NCI-H128 (cell line): ENCODE measurements around the gene DNAJC22.
"Not testable (repeated sequence)": the region's sequence is repeated elsewhere in the genome, so short reads cannot be mapped to it uniquely, and the experiment has no call there.

ENCODE experiments used
- DNase-seq: peaks from one replicate; lab custom pipeline; 2025; ENCODE audit not compliant: unreplicated experiment; lab: John Stamatoyannopoulos, UW

Gene DNAJC22

DNA sequence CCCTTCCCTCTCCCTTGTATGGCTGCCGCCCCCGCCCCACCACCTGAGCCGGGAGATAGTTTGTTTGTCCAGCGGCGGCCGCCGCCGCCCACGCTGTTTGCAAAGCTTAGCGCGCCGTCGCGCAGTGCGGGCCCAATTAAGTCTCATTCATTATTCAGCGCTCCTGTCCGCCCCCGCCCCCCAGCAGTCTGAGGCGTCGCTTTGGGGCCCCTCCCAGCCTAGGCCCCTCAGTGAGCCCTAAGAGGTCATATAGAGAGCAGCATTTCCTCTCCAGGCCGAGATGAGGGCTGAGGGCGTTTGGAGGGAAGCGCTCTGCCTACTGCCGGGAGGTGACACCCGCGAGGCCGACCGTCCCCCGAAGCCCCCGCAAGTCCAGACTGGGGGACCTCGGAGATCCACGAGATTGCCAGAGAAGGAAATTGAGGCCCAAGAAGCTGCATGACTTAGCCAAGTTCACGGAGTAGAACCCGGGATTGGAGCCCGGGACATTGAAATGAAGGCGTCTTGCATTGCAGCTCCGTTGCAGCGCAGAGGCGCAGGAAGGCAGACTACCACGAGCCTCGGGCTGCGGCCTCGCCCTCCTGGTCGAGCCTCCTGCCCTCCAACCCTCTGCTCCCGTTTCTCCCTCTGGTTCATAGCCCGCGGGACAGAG is at the start of gene DNAJC22:
TSS of gene DNAJC22 (plus strand) at position 230 of the 652 bp plus-strand sequence. CDS start 1,985 bp downstream, outside the sequence.
- DNase-seq: no peak

DNA sequence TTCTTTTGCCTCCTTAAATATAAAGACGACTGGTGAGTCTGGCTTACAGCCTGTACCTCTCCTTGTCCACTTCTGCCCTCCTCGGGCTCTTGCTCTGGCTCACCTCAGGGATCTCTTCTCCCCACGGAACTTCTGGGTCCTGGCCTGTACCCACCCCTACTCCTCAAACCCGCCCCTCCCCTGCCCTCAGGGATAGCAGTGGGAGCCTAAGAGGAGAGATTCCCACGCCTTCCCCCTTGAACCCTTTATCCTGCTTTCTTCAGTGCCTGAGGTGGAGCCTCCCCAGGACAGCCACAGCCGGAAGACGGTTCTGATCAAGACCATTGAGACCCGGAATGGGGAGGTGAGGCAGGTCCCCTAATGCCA is 49.0 kb upstream of the DNAJC22 start:
- no peak for DNase-seq

DNA sequence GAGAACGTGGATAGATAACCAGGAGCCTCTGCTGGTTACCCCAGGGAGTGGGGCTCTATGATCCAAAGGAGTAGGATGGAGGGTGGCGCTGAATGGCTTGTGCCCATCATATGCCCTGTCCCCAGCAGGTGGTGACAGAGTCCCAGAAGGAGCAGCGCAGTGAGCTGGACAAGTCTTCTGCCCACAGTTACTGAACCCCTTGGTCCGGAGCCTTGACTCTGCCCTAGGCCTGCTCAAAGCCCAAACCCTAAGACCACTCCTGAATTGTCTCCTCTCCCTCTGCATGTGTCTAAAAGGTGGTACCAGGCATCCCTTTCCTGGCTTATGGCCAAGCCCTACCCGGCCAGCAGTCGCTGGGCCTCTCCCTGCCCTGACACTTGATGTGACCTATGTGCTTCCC is 48.5 kb upstream of the DNAJC22 start:
- no peak for DNase-seq

DNA sequence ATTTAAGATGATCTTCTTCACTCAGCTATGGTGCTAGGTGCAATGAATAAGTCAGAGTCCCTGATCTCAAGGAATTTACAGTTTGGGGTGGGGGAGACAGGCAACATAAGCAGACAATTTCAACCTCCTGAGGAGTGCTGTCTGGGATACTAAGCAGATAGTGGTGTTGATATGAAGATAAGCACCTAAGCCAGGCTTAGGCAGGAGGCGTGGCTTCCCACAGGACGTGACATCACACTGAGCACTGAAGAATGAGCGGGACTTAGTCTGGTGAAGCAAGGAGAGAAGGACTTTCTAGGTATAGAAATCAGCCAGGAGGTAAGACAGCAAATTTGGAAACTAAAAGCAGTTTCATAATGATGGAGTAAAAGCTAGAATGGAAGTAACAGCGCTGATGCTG is 44.9 kb upstream of the DNAJC22 start:
- no peak for DNase-seq

DNA sequence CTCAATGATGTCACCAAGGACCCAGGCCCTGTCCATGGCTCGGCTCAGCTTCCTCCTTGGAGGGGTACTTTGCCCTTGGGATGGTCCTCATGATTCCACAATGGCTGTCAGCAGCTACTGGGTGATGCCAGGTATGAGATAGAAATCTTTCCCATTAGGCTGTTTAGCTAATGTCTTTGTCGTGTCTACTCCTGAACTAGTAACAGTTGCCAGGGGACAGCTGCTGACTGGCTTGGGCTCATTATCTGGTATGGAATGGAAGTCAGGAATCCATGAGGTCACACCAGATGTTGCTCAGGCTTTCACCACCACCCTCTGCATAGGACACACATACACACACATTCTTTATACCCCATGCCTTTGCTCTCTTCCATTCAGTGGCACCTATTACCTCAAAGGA is 42.5 kb upstream of the DNAJC22 start:
- DNase-seq: no peak

DNA sequence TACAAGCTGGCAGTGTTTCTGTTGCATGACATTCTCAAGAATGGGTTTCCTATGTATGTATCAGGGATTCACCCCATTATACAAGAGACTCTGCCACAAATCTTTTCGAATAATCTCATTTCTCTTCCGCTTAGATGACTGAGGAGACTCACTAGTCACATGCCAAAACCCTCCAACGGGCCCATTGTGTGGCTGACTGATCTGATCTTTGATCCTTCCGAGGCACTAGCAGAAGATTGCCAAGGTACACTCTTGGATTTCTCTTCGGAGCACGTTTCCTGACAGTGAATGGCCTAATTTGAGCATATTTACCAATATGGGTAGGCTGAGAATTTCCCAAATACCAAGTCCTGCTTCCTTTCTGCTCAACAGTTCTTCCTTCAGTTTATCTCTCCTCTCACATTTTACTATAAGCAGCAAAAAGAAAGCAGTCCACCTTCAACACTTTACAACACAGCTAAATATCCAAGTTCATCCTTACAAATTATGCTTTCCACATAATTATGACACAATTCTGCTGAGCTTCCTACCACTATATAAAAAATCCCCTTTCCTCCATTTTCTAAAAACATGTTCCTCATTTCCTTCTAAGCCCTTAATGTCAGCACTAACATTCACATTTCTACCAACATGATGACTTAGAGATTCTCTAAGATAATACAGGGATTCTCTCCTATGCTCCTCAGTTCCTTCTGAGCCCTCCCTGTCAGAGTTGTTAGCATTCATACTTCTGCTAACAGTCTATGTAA is 40.8 kb upstream of the DNAJC22 start:
- DNase-seq: no peak

DNA sequence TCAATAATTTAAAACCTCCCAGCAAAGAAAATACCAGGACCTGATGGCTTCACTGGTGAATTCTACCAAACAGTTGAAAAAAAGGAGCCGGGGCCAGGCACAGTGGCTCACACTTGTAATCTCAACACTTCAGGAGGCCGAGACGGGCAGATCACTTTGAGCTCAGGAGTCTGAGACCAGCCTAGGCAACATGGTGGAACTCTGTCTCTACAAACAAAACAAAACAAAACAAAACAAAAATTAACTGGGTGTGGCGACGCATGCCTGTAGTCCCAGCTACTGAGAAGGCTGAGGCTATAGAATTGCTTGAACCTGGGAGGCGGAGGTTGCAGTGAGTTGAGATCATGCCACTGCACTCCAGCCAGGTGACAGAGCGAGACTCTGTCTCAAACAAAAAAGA is 37.3 kb upstream of the DNAJC22 start:
- no peak for DNase-seq

DNA sequence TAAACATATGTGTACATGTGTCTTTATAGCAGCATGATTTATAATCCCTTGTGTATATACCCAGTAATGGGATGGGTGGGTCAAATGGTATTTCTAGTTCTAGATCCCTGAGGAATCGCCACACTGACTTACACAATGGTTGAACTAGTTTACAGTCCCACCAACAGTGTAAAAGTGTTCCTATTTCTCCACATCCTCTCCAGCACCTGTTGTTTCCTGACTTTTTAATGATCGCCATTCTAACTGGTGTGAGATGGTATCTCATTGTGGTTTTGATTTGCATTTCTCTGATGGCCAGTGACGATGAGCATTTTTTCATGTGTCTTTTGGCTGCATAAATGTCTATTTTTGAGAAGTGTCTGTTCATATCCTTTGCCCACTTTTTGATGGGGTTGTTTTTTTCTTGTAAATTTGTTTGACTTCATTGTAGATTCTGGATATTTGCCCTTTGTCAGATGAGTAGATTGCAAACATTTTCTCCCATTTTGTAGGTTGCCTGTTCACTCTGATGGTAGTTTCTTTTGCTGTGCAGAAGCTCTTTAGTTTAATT is 36.2 kb upstream of the DNAJC22 start:
- DNase-seq: not testable (repeated sequence)

DNA sequence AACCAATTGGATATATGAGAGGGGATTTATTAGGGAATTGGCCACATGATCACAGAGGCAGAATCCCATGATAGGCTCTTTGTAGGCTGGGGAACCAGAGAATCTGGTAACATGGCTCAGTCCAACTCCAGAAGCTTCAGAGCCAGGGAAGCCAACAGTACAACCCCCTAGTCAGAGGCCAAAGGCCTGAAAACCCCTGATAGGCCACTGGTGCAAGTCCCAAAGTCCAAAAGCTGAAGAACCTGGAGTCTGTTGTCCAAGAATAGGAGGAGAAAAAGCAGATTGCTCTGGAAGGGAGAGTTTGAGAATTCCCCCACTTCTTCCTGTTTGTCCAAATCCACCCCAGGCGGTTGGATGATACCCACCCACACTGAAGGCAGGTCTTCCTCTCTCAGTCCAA is 31.9 kb upstream of the DNAJC22 start:
- no peak for DNase-seq

DNA sequence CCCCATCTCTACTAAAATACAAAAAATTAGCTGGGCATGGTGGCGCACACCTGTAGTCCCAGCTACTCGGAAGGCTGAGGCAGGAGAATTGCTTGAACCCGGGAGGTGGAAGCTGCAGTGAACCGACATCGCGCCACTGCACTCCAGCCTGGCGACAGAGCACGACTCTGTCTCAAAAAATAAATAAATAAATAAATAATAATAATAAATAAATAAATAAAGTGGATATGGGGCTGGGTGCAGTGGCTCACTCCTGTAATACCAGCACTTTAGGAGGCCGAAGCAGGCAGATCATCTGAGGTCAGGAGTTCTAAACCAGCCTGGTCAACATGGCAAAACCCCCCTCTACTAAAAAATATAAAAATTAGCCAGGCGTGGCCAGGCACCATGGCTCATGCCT is 29.6 kb upstream of the DNAJC22 start:
- DNase-seq: not testable (repeated sequence)

DNA sequence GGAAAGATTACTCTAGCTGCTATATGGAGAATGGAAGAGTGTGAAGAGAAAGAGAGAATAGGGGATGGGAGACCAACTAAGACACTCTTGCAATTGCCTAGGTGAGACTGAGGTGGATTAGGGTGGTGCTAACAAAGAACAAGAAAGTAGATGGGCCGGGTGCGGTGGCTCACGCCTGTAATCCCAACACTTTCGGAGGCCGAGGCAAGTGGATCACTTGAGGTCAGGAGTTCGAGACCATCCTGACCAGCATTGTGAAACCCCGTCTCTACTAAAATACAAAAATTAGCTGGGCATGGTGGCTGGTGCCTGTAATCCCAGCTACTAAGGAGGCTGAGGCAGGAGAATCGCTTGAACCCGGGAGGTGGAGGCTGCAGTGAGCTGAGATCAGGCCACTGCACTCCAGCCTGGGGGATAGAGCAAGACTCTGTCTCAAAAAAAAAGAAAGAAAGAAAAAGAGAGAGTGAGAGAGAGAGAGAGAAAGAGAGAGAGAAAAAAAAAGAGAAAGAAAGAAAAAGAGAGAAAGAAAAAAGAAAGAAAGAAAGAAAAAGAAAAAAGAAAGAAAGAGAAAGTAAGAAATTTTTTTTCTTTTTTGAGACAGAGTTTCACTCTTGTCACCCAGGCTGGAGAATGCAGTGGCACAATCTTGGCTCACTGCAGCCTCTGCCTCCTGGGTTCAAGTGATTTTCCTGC is 26.1 kb upstream of the DNAJC22 start:
- not testable (repeated sequence) for DNase-seq

DNA sequence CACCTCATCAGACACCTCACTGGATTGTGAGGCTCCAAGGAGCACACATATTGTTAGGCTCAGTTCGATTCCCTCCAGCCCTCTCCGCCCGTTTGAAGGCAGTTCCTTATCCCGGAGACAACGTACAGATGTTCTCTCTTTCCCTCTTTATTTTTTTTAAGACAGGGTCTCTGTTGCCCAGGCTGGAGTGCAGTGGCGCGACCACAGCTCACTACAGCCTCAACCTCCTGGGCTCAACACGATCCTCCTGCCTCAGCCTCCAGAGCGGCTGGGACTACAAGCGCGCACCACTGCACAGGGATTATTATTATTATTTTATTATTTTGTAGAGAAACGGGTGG is 24.4 kb upstream of the DNAJC22 start:
- DNase-seq: no peak

DNA sequence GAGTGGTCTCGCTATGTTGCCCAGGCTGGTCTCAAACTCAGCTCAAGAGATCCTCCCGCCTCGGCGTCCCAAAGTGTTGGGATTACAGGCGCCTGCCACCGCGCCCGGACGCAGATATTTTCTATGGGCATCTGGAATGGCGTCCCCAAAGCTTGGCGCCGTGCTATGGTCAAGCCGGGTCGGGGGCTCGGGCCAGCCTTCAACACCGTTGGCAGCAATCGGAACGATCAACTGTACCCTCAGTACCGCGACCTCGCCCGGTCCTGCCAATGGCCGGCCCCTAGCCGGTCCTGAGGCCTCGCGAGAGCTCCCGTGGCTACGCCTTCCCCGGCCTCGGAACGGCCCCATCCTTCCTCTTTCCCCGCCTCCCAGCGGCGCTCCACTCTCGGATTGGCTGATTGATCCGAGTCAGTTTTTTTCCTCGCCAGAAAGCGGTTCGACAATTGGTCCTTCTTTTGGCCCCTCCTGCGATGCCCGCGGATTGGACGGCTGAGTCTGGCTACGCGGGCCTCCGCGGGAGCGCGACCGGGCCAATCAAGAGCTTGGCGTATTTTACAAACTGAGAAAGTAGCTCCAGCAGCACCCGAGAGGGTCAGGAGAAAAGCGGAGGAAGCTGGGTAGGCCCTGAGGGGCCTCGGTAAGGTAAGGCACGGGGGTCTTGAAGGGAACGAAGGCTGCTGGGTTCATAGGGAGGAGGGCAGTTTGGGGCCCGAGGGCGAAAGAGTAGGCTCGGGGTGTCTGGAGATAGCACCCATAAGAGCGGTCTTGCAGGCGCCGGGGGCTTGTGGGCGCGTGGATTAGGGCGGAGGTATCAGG is 23.8 kb upstream of the DNAJC22 start, which contains the start of gene TROAP:
TSS of gene TROAP (plus strand) at position 548 of the 816 bp plus-strand sequence. CDS start 354 bp downstream, outside the sequence.
- peak; percentile 99 for DNase-seq

DNA sequence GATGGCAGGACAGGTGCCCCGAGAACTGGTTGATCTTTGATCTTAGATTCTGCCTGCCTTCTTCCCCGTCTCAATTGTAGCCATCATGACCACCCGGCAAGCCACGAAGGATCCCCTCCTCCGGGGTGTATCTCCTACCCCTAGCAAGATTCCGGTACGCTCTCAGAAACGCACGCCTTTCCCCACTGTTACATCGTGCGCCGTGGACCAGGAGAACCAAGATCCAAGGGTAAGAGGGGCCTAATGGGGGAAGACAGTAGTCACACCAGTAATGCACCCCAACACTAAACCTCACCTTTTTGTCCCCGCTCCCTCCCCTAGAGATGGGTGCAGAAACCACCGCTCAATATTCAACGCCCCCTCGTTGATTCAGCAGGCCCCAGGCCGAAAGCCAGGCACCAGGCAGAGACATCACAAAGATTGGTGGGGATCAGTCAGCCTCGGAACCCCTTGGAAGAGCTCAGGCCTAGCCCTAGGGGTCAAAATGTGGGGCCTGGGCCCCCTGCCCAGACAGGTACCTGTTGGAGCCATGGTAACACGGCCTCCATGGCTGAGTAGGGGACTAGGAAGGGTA is 23.1 kb upstream of the DNAJC22 start:
- no peak for DNase-seq

DNA sequence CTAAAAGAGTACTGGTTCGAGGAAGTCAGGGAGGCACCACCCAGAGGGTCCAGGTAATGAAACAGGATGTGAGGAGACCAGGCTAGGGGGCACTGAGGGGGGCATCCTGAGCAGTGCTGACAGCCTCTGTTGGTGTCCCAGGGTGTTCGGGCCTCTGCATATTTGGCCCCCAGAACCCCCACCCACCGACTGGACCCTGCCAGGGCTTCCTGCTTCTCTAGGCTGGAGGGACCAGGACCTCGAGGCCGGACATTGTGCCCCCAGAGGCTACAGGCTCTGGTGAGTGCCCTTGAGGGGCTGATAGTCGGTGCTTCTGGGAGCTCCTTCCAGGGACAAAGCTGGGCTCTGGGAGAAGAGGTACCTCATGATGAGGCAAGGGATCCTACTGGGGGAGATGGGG is 21.1 kb upstream of the DNAJC22 start:
- DNase-seq: no peak

DNA sequence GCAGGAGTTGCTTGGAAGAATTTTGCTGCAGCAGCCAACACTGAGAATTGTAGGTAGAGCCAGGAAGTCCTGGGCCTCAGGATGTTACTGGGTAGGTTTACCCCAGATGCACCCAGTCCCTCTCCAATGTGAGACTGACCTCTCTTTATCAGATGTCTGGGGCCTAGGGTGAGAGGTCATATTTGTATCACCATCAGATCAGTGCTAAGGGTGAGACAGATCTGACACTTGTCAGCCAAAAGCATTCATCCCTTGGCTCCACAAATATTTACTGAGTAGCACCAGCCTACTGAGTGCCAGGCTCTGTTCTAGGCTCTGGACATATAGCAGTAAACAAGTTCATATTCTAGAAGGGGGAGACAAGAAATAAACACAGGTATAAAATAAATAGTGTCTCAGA is 19.3 kb upstream of the DNAJC22 start:
- DNase-seq: no peak

DNA sequence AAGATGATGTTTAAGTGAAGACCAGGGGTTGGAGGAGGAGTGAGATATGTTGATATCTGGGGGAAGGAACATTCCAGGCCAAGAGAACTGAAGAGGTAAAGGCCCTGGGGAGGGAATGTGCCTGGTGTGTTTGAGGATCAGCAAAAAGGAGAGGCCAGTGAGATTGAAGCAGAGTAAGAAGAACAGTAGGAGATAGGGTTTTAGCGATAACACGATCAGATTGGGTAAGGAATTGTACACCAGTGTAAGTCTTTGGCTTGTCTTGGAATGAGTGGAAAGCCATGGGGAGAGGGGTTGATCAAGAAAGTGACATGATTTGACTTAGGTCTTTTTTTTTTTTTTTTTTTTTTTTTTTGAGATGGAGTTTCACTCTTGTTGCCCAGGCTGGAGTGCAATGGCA is 18.8 kb upstream of the DNAJC22 start:
- no peak for DNase-seq

DNA sequence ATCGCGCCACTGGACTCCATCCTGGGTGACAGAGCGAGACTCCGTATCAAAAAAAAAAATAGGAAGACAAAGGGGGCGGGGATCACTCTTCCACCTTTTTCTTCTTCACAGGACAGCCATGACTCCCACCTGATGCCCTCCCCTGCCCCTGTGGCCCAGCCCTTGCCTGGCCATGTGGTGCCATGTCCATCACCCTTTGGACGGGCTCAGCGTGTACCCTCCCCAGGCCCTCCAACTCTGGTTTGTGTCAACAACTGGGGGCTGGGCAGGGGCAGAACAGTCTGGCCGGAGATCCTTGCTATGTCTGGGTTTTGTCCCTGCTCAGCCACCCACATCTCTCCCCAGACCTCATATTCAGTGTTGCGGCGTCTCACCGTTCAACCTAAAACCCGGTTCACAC is 17.9 kb upstream of the DNAJC22 start:
- no peak for DNase-seq

DNA sequence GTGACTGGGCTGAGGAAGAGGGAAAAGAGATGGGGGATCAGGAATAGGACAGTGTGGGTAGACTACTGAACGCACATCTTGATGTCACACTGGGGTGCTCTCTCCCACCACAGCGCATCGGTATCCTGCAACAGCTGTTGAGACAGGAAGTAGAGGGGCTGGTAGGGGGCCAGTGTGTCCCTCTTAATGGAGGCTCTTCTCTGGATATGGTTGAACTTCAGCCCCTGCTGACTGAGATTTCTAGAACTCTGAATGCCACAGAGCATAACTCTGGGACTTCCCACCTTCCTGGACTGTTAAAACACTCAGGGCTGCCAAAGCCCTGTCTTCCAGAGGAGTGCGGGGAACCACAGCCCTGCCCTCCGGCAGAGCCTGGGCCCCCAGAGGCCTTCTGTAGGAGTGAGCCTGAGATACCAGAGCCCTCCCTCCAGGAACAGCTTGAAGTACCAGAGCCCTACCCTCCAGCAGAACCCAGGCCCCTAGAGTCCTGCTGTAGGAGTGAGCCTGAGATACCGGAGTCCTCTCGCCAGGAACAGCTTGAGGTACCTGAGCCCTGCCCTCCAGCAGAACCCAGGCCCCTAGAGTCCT is 16.6 kb upstream of the DNAJC22 start:
- DNase-seq: no peak

DNA sequence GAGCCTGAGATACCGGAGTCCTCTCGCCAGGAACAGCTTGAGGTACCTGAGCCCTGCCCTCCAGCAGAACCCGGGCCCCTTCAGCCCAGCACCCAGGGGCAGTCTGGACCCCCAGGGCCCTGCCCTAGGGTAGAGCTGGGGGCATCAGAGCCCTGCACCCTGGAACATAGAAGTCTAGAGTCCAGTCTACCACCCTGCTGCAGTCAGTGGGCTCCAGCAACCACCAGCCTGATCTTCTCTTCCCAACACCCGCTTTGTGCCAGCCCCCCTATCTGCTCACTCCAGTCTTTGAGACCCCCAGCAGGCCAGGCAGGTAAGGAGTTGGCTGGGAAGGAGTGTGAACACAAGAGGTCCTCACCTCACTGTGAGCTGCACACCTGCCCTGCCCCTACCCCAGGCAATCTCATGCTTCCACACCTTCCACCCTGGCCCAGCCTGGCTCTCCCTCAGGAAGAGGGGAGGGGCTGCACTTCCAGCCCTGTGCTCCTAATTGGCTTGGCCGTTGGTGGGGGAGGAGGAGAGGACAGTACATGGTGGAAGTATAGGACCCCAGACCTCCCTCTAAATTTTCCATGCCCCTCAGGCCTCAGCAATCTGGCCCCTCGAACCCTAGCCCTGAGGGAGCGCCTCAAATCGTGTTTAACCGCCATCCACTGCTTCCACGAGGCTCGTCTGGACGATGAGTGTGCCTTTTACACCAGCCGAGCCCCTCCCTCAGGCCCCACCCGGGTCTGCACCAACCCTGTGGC is 15.9 kb upstream of the DNAJC22 start:
- no peak for DNase-seq
